Smooth muscle cell (in vitro differentiated cells): Measurements from ENCODE around the gene FGD5. TPM values are rescaled to one million over a fixed set of nuclear protein-coding genes. Genes with fewer than 3 reads are reported as not detected.

Experiments
- DNase-seq: peaks from one replicate; lab custom pipeline; 2025; ENCODE audit not compliant: unreplicated experiment; lab: John Stamatoyannopoulos, UW
- H2AFZ ChIP-seq: fragments of 200-600 bp; sonication (generic); 2 replicates; pipeline ENCODE4 v1.6.0; 2016; ENCODE audit warnings: antibody characterized with exemption, low read depth, mild to moderate bottlenecking
- H3F3A ChIP-seq: fragments of 200-600 bp; sonication (generic); 2 replicates; pipeline ENCODE4 v1.6.0; 2017; ENCODE audit warnings: antibody characterized with exemption, low read depth
- H3K27ac ChIP-seq: fragments of 200-600 bp; sonication (generic); 2 replicates; pipeline ENCODE4 v1.5.1; 2016; ENCODE audit warnings: low read depth, mild to moderate bottlenecking
- H3K27me3 ChIP-seq: fragments of 200-600 bp; sonication (generic); 2 replicates; pipeline ENCODE4 v1.6.1; 2016; ENCODE audit warnings: low read depth, mild to moderate bottlenecking
- H3K36me3 ChIP-seq: fragments of 200-600 bp; sonication (generic); 2 replicates; pipeline ENCODE4 v1.5.1; 2016; ENCODE audit warnings: low read depth
- H3K4me1 ChIP-seq: fragments of 200-600 bp; sonication (generic); 2 replicates; pipeline ENCODE4 v1.5.1; 2016; ENCODE audit warnings: low read depth
- H3K4me2 ChIP-seq: fragments of 200-600 bp; sonication (generic); 2 replicates; pipeline ENCODE4 v1.6.0; 2016; ENCODE audit warnings: mild to moderate bottlenecking
- H3K4me3 ChIP-seq: fragments of 200-600 bp; sonication (generic); 2 replicates; pipeline ENCODE4 v1.5.1; 2016; ENCODE audit warnings: mild to moderate bottlenecking
- H3K79me2 ChIP-seq: fragments of 200-600 bp; sonication (generic); 2 replicates; pipeline ENCODE4 v1.6.0; 2016; ENCODE audit warnings: low read depth, mild to moderate bottlenecking
- H3K9ac ChIP-seq: fragments of 200-600 bp; sonication (generic); 2 replicates; pipeline ENCODE4 v1.6.0; 2016; ENCODE audit warnings: low read depth
- H3K9me3 ChIP-seq: fragments of 200-600 bp; sonication (generic); replicated peaks from 2 replicates; pipeline ENCODE4 v1.5.1; 2016; ENCODE audit warnings: low read depth
- H4K20me1 ChIP-seq: fragments of 200-600 bp; sonication (generic); 2 replicates; pipeline ENCODE4 v1.6.0; 2016; ENCODE audit warnings: low read depth
- WGBS: methylation state at CpG from one replicate; pipeline ENCODE4 v1.1.7; 2016; ENCODE audit warnings: low lambda C conversion rate; 5-methylcytosine and 5-hydroxymethylcytosine counted together
- polyA plus RNA-seq: library from polyadenylated mRNA; unstranded; fragments of >200 nt; fragmentation: Nextera tagmentation; extraction: Ambion mirVana; gene quantifications from 2 replicates; pipeline ENCODE4 v1.2.1, GENCODE V29; 2016
- total RNA-seq: library from RNA; depleted of rRNA; stranded (reverse); fragments of >200 nt; gene quantifications from 2 replicates; pipeline ENCODE4 v1.2.3, GENCODE V29; 2014
- TF ChIP-seq, protein P1 (sequence below): fragments of 200-600 bp; sonication (generic); IDR thresholded peaks from 2 replicates; pipeline ENCODE4 v1.5.1; 2017; ENCODE audit warnings: borderline replicate concordance, mild to moderate bottlenecking, antibody characterized with exemption; ENCODE audit not compliant: insufficient read depth, poor library complexity, severe bottlenecking

Gene FGD5
- total and polyA plus RNA-seq, 2 experiments from 2014 or later, result 0.63 to 0.71 TPM

DNA sequence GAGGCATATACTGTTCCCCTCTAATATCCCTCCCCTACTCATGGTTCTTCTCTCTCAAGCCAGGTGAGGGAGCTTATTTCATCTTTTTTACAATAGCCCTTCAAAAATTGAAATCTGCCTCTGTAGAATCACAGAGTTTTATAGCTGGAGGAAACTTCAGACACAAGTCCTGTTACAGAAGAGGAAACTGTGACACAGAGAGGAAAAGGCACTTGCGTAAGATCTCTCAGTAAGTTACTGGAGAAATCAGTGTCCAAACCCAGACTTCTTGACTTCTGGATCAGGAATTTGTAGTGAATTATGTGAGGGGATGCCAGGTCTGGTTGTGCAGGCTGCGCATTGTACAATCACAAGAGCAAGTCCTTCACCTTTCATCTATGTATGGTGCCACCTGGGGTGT lies 4.6 kb downstream of the FGD5 start:
- DNase-seq, result no peak
- TF ChIP-seq, protein P1, sequence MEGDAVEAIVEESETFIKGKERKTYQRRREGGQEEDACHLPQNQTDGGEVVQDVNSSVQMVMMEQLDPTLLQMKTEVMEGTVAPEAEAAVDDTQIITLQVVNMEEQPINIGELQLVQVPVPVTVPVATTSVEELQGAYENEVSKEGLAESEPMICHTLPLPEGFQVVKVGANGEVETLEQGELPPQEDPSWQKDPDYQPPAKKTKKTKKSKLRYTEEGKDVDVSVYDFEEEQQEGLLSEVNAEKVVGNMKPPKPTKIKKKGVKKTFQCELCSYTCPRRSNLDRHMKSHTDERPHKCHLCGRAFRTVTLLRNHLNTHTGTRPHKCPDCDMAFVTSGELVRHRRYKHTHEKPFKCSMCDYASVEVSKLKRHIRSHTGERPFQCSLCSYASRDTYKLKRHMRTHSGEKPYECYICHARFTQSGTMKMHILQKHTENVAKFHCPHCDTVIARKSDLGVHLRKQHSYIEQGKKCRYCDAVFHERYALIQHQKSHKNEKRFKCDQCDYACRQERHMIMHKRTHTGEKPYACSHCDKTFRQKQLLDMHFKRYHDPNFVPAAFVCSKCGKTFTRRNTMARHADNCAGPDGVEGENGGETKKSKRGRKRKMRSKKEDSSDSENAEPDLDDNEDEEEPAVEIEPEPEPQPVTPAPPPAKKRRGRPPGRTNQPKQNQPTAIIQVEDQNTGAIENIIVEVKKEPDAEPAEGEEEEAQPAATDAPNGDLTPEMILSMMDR, result no peak
- H3K4me2 ChIP-seq, result no peak overlapping the region
- no peaks in the 10 kb centered on the region for H3F3A ChIP-seq
- no peak overlapping the region for H2AFZ ChIP-seq
- H3K4me1 ChIP-seq, result no peaks in the 10 kb centered on the region
- H3K36me3 ChIP-seq, result no peaks in the 10 kb centered on the region
- H3K27ac ChIP-seq, result no peak overlapping the region
- no peak overlapping the region for H3K4me3 ChIP-seq
- WGBS, result 89% methylated on average over 2 of the region's 2 CpGs
- H3K9me3 ChIP-seq, result no peaks in the 10 kb centered on the region
- no peak overlapping the region for H3K9ac ChIP-seq
- H4K20me1 ChIP-seq, result no peaks in the 10 kb centered on the region
- H3K27me3 ChIP-seq, result no peaks in the 10 kb centered on the region
- H3K79me2 ChIP-seq, result no peaks in the 10 kb centered on the region

DNA sequence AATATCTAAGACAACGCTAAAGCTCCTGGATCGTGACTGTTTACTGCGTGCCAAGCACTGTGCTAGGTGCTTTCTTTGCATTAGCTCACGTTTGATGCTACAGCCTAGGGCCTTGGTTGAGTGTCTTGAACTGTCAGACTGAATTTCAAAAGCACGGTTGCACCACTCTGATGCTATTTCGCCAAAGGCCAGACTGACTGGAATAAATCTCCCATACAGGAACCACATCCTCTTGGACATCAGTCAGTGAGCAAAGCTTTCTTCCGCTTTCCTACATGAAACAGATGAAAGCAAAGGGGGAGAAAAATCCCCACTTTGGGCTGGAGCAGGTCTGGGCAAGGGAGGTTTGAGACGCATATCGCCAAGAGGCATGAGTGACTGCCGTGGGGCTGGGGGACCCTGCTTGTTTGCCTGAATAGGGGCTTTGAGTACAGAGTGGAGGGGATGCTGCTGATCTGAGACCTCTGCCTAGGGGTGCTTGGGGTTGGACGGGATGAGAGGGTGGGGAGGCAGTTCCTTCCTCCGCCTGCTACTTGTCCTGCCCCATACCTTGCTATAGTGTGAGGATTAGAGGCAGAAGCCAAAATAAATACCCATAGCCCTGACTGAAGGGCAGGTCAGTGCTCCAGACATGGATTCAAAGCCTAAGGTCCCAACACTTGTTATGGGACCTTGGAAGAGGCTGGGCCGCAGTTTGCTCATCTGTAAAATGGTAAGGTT lies 5.3 kb downstream of the FGD5 start:
- no peak overlapping the region for H3K4me3 ChIP-seq
- no peaks in the 10 kb centered on the region for H3K36me3 ChIP-seq
- H3K9ac ChIP-seq, result no peak overlapping the region
- 86% methylated on average over 13 of the region's 13 CpGs for WGBS
- no peak overlapping the region for H3K27ac ChIP-seq
- no peaks in the 10 kb centered on the region for H3F3A ChIP-seq
- H3K9me3 ChIP-seq, result no peaks in the 10 kb centered on the region
- no peaks in the 10 kb centered on the region for H4K20me1 ChIP-seq
- no peak overlapping the region for H3K4me2 ChIP-seq
- H3K27me3 ChIP-seq, result no peaks in the 10 kb centered on the region
- DNase-seq, result no peak
- H3K79me2 ChIP-seq, result no peaks in the 10 kb centered on the region
- TF ChIP-seq, protein P1, result no peak
- no peak overlapping the region for H2AFZ ChIP-seq
- no peaks in the 10 kb centered on the region for H3K4me1 ChIP-seq

DNA sequence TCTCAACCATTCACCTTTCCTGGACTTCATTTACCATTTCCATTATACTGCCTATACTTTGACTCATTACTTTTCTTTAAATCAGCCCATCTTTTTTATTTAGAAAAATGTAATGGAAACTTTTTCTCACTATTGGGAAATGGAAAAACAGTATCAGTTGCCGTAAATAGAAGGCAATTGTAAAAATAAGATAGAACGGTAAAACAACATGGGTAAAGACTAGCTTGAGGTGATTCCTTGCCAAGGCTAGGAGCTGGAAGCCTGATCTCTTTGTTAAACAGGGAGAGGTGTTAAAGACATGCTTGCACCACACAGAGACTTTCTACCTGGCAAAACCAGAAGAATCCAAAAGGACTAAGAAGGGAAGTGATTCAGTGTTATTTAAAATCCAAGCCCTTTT lies 5.9 kb downstream of the FGD5 start:
- Histone ChIP-seq H3K4me3 (no peak overlapping the region), H3K4me1 (no peaks in the 10 kb centered on the region), H3K27me3 (no peaks in the 10 kb centered on the region), H3F3A (no peaks in the 10 kb centered on the region), H3K4me2 (no peak overlapping the region), H3K27ac (no peak overlapping the region), H2AFZ (no peak overlapping the region), H3K9ac (no peak overlapping the region), H3K36me3 (no peaks in the 10 kb centered on the region), H3K9me3 (no peaks in the 10 kb centered on the region), H4K20me1 (no peaks in the 10 kb centered on the region), H3K79me2 (no peaks in the 10 kb centered on the region)
- TF ChIP-seq, protein P1, result no peak
- DNase-seq, result no peak
- WGBS, result 87% methylated on average over 2 of the region's 2 CpGs

DNA sequence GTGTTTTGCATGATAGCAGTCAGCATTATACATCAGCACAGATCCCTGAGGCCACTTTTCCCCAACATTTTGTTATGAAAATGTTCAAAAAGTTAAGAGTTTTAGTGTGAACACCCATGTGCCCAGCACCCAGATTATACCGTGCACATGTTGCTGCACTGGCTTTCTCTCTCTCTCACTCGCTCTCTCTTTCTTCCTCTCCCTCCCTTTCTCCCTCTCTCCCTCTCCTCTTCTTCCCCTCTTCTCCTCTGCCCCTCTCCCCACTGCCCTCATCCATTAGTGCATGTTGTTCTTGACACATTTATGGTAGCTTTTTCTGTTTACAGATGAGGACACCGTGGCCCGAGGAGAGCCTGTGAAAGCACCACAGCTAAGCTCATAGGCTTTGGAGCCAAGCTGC lies 7.3 kb downstream of the FGD5 start:
- WGBS, result 60% methylated on average over 4 of the region's 4 CpGs
- H3K27ac ChIP-seq, result no peak overlapping the region
- TF ChIP-seq, protein P1, result no peak

More for the DNA sequence above, 7.3 kb downstream of the FGD5 start:
- no peak for DNase-seq
- no peak overlapping the region for H2AFZ ChIP-seq
- H3K4me2 ChIP-seq, result no peak overlapping the region
- no peaks in the 10 kb centered on the region for H3K9me3 ChIP-seq
- no peak overlapping the region for H3K9ac ChIP-seq
- no peaks in the 10 kb centered on the region for H3K79me2 ChIP-seq
- no peaks in the 10 kb centered on the region for H3K36me3 ChIP-seq
- H3F3A ChIP-seq, result no peaks in the 10 kb centered on the region
- no peaks in the 10 kb centered on the region for H3K4me1 ChIP-seq
- no peaks in the 10 kb centered on the region for H4K20me1 ChIP-seq
- no peak overlapping the region for H3K4me3 ChIP-seq
- H3K27me3 ChIP-seq, result peaks cover 6% of the 10 kb centered on the region
